Measurements from ENCODE around the gene TGFB1I1.
A peak's percentile ranks its signal among the peaks of the same experiment; 100 is the strongest.

TGFB1I1 gene

GRCh38 chr16:31460582-31461002 is 11.4 kb upstream of the TGFB1I1 start:
- no peaks in the 10 kb centered on the region for H3K27me3 ChIP-seq (ENCODE audit: low read depth, low read length)
- peaks cover 31% of the 10 kb centered on the region for H3K79me2 ChIP-seq (ENCODE audit: low read length)
- no peak overlapping the region for H3K27ac ChIP-seq (ENCODE audit: low read length)
- H3K4me1 ChIP-seq (ENCODE audit: low read length): peaks cover 21% of the 10 kb centered on the region
- H3K36me3 ChIP-seq (replicated peaks; ENCODE audit: low read depth, low read length): peaks cover 12% of the 10 kb centered on the region
- H3K9me3 ChIP-seq (ENCODE audit: insufficient read depth, low read length): no peaks in the 10 kb centered on the region
- no peak for TF ChIP-seq EZH2phosphoT487 (IDR thresholded peaks at IDR 0.05; ENCODE audit: low read depth)
- peak; percentile 67 for TF ChIP-seq CTCF (IDR thresholded peaks at IDR 0.05; ENCODE audit: low read depth, low read length)
- H3K4me2 ChIP-seq (ENCODE audit: low read length): peak overlapping the region; percentile 68
- peaks cover 15% of the 10 kb centered on the region for H4K20me1 ChIP-seq (ENCODE audit: insufficient read depth, low read length)
- peak overlapping the region; percentile 89 for H3K4me3 ChIP-seq (ENCODE audit: low read length)
- H2AFZ ChIP-seq (ENCODE audit: low read depth, low read length): no peak overlapping the region; the same call in 1 of the 2 replicates
- H3K9ac ChIP-seq (ENCODE audit: low read length): peak overlapping the region; percentile 60; the same call in 1 of the 2 replicates

- Histone ChIP-seq H3K27ac (ENCODE audit: low read length) (no peak overlapping the region), H2AFZ (ENCODE audit: low read depth, low read length) (no peak overlapping the region), H3K4me2 (ENCODE audit: low read length) (no peak overlapping the region), H3K79me2 (ENCODE audit: low read length) (peaks cover 25% of the 10 kb centered on the region), H3K4me3 (ENCODE audit: low read length) (no peak overlapping the region), H4K20me1 (ENCODE audit: insufficient read depth, low read length) (peaks cover 11% of the 10 kb centered on the region), H3K9ac (ENCODE audit: low read length) (no peak overlapping the region), H3K4me1 (ENCODE audit: low read length) (peaks cover 21% of the 10 kb centered on the region), H3K9me3 (ENCODE audit: insufficient read depth, low read length) (no peaks in the 10 kb centered on the region), H3K27me3 (ENCODE audit: low read depth, low read length) (no peaks in the 10 kb centered on the region), H3K36me3 (replicated peaks; ENCODE audit: low read depth, low read length) (peaks cover 12% of the 10 kb centered on the region)
- TF ChIP-seq CTCF (IDR thresholded peaks at IDR 0.05; ENCODE audit: low read depth, low read length) (no peak), EZH2phosphoT487 (IDR thresholded peaks at IDR 0.05; ENCODE audit: low read depth) (no peak)
Observed at GRCh38 chr16:31461201-31461920, 10.6 kb upstream of the TGFB1I1 start.

- no peak overlapping the region for H3K9ac ChIP-seq (ENCODE audit: low read length)
- H3K27ac ChIP-seq (ENCODE audit: low read length): no peak overlapping the region
- H3K4me3 ChIP-seq (ENCODE audit: low read length): no peak overlapping the region
- H3K79me2 ChIP-seq (ENCODE audit: low read length): peaks cover 17% of the 10 kb centered on the region
- no peaks in the 10 kb centered on the region for H3K27me3 ChIP-seq (ENCODE audit: low read depth, low read length)
- H3K36me3 ChIP-seq (replicated peaks; ENCODE audit: low read depth, low read length): peaks cover 7% of the 10 kb centered on the region
- H3K9me3 ChIP-seq (ENCODE audit: insufficient read depth, low read length): no peaks in the 10 kb centered on the region
- peaks cover 21% of the 10 kb centered on the region for H3K4me1 ChIP-seq (ENCODE audit: low read length)
- no peak overlapping the region for H3K4me2 ChIP-seq (ENCODE audit: low read length)
- TF ChIP-seq EZH2phosphoT487 (IDR thresholded peaks at IDR 0.05; ENCODE audit: low read depth): no peak
- TF ChIP-seq CTCF (IDR thresholded peaks at IDR 0.05; ENCODE audit: low read depth, low read length): no peak
- H4K20me1 ChIP-seq (ENCODE audit: insufficient read depth, low read length): peaks cover 5% of the 10 kb centered on the region
- H2AFZ ChIP-seq (ENCODE audit: low read depth, low read length): no peak overlapping the region
Observed at GRCh38 chr16:31461921-31462804, 9.8 kb upstream of the TGFB1I1 start.

GRCh38 chr16:31464348-31464769 is 7.6 kb upstream of the TGFB1I1 start:
- no peaks in the 10 kb centered on the region for H4K20me1 ChIP-seq (ENCODE audit: insufficient read depth, low read length)
- H3K4me1 ChIP-seq (ENCODE audit: low read length): peaks cover 13% of the 10 kb centered on the region
- H3K27me3 ChIP-seq (ENCODE audit: low read depth, low read length): no peaks in the 10 kb centered on the region
- no peaks in the 10 kb centered on the region for H3K79me2 ChIP-seq (ENCODE audit: low read length)
- TF ChIP-seq CTCF (IDR thresholded peaks at IDR 0.05; ENCODE audit: low read depth, low read length) (no peak), EZH2phosphoT487 (IDR thresholded peaks at IDR 0.05; ENCODE audit: low read depth) (no peak)
- H3K36me3 ChIP-seq (replicated peaks; ENCODE audit: low read depth, low read length): no peaks in the 10 kb centered on the region
- H3K9me3 ChIP-seq (ENCODE audit: insufficient read depth, low read length): no peaks in the 10 kb centered on the region
- H3K4me2 ChIP-seq (ENCODE audit: low read length): no peak overlapping the region
- H3K9ac ChIP-seq (ENCODE audit: low read length): no peak overlapping the region
- no peak overlapping the region for H3K27ac ChIP-seq (ENCODE audit: low read length)
- H3K4me3 ChIP-seq (ENCODE audit: low read length): no peak overlapping the region
- no peak overlapping the region for H2AFZ ChIP-seq (ENCODE audit: low read depth, low read length)
